ENCODE data around the gene CLCN6. TPM values are rescaled to one million over a fixed set of nuclear protein-coding genes. Genes with fewer than 3 reads are reported as not detected.

Gene CLCN6
- total and polyA plus RNA-seq, 2 donors from 2014 or later: 7.1 to 26.0 TPM

GRCh38 chr1:11887666-11888007 is 81.6 kb downstream of the CLCN6 start:
- Histone ChIP-seq H3K4me1 (ENCODE audit: control insufficient read depth in 2 of 3, insufficient read depth in 2 of 3, low read depth in 1 of 3, low read length in 3 of 3) (peaks cover 0 to 3% (median 0%) of the 10 kb centered on the region in 3 donors), H3K9ac (ENCODE audit: low read length in 3 of 3) (no peak overlapping the region), H3K9me3 (ENCODE audit: control insufficient read depth in 2 of 3, insufficient read depth in 1 of 3, low read length in 3 of 3) (no peaks in the 10 kb centered on the region), H3K36me3 (ENCODE audit: control insufficient read depth in 2 of 3, insufficient read depth in 3 of 3, low read length in 3 of 3) (no peaks in the 10 kb centered on the region), H3K4me3 (ENCODE audit: low read length in 3 of 3) (no peak overlapping the region), H3K27me3 (ENCODE audit: control insufficient read depth, insufficient read depth, low read length) (no peaks in the 10 kb centered on the region), H3K27ac (ENCODE audit: low read depth in 2 of 2, low read length in 2 of 2) (no peak overlapping the region)
- TF ChIP-seq, protein P1, sequence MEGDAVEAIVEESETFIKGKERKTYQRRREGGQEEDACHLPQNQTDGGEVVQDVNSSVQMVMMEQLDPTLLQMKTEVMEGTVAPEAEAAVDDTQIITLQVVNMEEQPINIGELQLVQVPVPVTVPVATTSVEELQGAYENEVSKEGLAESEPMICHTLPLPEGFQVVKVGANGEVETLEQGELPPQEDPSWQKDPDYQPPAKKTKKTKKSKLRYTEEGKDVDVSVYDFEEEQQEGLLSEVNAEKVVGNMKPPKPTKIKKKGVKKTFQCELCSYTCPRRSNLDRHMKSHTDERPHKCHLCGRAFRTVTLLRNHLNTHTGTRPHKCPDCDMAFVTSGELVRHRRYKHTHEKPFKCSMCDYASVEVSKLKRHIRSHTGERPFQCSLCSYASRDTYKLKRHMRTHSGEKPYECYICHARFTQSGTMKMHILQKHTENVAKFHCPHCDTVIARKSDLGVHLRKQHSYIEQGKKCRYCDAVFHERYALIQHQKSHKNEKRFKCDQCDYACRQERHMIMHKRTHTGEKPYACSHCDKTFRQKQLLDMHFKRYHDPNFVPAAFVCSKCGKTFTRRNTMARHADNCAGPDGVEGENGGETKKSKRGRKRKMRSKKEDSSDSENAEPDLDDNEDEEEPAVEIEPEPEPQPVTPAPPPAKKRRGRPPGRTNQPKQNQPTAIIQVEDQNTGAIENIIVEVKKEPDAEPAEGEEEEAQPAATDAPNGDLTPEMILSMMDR (IDR thresholded peaks at IDR 0.05; ENCODE audit: borderline replicate concordance, extremely low read depth, insufficient read depth): no peak
- FAIRE-seq: no peak
- intact Hi-C loops (cut with DNase I): no loop called here
- no peak for DNase-seq

DNA sequence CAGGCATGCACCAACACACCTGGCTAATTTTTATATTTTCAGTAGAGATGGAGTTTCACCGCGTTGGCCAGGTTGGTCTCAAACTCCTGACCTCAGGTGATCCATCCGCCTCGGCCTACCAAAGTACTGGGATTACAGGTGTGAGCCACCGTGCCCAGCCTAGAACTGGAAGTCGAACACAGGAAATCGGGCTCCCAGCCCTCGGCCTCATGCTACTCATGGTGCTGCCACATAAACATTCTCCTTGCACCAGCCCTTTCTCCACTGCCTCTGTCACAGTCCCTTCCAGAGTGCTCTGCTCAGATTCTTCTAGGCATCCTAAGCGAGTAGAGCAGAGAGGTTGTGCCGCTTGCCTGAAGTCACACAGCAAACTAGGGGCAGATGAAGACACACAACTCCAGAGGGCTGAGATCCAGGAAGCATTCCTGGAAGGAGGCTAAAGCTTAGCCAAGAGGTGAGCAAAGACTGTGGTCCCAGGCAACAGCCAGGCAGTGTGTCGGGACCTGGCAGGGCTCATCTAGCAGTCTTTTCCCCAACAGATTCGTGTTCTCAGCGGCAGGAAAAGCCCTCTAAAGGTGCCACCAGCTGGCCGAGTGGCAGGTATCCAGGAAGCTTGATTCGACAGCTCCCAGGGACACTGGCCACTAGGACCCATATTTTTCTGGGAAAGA is 82.3 kb downstream of the CLCN6 start:
- FAIRE-seq: no peak

DNA sequence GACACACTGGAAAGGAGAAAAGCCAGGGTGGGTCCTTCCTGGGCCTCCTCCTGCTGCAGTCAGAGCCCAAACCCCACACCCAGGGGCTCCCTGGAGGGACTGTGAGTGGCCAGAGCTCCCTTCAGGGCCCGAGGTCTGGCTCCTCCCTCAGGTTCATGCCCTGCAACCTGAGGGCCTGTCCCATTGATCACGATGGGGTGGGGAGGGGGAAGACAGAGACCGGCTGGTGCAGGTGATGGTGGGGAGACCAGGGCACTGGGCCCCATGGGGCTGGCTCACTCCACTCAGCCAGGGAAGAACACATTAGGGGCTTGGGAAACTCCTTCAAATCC is 82.9 kb downstream of the CLCN6 start:
- TF ChIP-seq, protein P1 (IDR thresholded peaks at IDR 0.05; ENCODE audit: borderline replicate concordance, extremely low read depth, insufficient read depth): no peak

More for the DNA sequence above, 82.3 kb downstream of the CLCN6 start:
- Histone ChIP-seq H3K9ac (ENCODE audit: low read length in 3 of 3) (no peak overlapping the region), H3K36me3 (ENCODE audit: control insufficient read depth in 2 of 3, insufficient read depth in 3 of 3, low read length in 3 of 3) (no peaks in the 10 kb centered on the region), H3K4me1 (ENCODE audit: control insufficient read depth in 2 of 3, insufficient read depth in 2 of 3, low read depth in 1 of 3, low read length in 3 of 3) (no peaks in the 10 kb centered on the region), H3K4me3 (ENCODE audit: low read length in 3 of 3) (no peak overlapping the region), H3K9me3 (ENCODE audit: control insufficient read depth in 2 of 3, insufficient read depth in 1 of 3, low read length in 3 of 3) (no peaks in the 10 kb centered on the region), H3K27me3 (ENCODE audit: control insufficient read depth, insufficient read depth, low read length) (no peaks in the 10 kb centered on the region), H3K27ac (ENCODE audit: low read depth in 2 of 2, low read length in 2 of 2) (no peak overlapping the region)
- DNase-seq: no peak
- intact Hi-C loops (cut with DNase I): no loop called here
- TF ChIP-seq, protein P1 (IDR thresholded peaks at IDR 0.05; ENCODE audit: borderline replicate concordance, extremely low read depth, insufficient read depth): no peak

More for the DNA sequence above, 82.9 kb downstream of the CLCN6 start:
- Histone ChIP-seq H3K4me3 (ENCODE audit: low read length in 3 of 3) (no peak overlapping the region), H3K36me3 (ENCODE audit: control insufficient read depth in 2 of 3, insufficient read depth in 3 of 3, low read length in 3 of 3) (no peaks in the 10 kb centered on the region), H3K4me1 (ENCODE audit: control insufficient read depth in 2 of 3, insufficient read depth in 2 of 3, low read depth in 1 of 3, low read length in 3 of 3) (no peaks in the 10 kb centered on the region), H3K9ac (ENCODE audit: low read length in 3 of 3) (no peak overlapping the region), H3K9me3 (ENCODE audit: control insufficient read depth in 2 of 3, insufficient read depth in 1 of 3, low read length in 3 of 3) (no peaks in the 10 kb centered on the region), H3K27me3 (ENCODE audit: control insufficient read depth, insufficient read depth, low read length) (no peaks in the 10 kb centered on the region), H3K27ac (ENCODE audit: low read depth in 2 of 2, low read length in 2 of 2) (no peak overlapping the region)
- no peak for FAIRE-seq
- intact Hi-C loops (cut with DNase I): no loop called here
- DNase-seq: no peak
